MM.1S (cell line): ENCODE results near the gene LILRA6.
"Not testable (repeated sequence)": the region's sequence is repeated elsewhere in the genome, so short reads cannot be mapped to it uniquely, and the experiment has no call there.

Source experiments
- DNase-seq: peaks from one replicate; pipeline ENCODE4 v3.0.0-alpha.2; 2015
- H2AFZ ChIP-seq: fragments of 300-600 bp; sonication (generic); 2 replicates; pipeline ENCODE4 v1.6.0; 2016; ENCODE audit warnings: antibody characterized with exemption, low read length
- H3F3A ChIP-seq: fragments of 300-600 bp; sonication (generic); 2 replicates; pipeline ENCODE4 v1.6.1; 2016; ENCODE audit warnings: mild to moderate bottlenecking, antibody characterized with exemption, low read length, moderate library complexity, mixed read lengths; ENCODE audit not compliant: insufficient read depth
- H3K27ac ChIP-seq: fragments of 300-600 bp; sonication (generic); 2 replicates; pipeline ENCODE4 v1.5.1; 2016; ENCODE audit warnings: mild to moderate bottlenecking, low read length
- H3K27me3 ChIP-seq: fragments of 300-600 bp; sonication (generic); replicated peaks from 2 replicates; pipeline ENCODE4 v1.6.0; 2016; ENCODE audit warnings: low read length; ENCODE audit not compliant: insufficient read depth
- H3K36me3 ChIP-seq: fragments of 300-600 bp; sonication (generic); replicated peaks from 2 replicates; pipeline ENCODE4 v1.6.1; 2016; ENCODE audit warnings: mild to moderate bottlenecking, low read length, mixed read lengths; ENCODE audit not compliant: insufficient read depth
- H3K4me1 ChIP-seq: fragments of 300-600 bp; sonication (generic); 2 replicates; pipeline ENCODE4 v1.6.1; 2016; ENCODE audit warnings: low read length, mixed read lengths
- H3K4me2 ChIP-seq: fragments of 300-600 bp; sonication (generic); 2 replicates; pipeline ENCODE4 v1.6.0; 2016; ENCODE audit warnings: low read depth, low read length
- H3K4me3 ChIP-seq: fragments of 300-600 bp; sonication (generic); 2 replicates; pipeline ENCODE4 v1.5.1; 2016; ENCODE audit warnings: low read length, mixed read lengths
- H3K79me2 ChIP-seq: fragments of 300-600 bp; sonication (generic); 2 replicates; pipeline ENCODE4 v1.6.1; 2016; ENCODE audit warnings: mixed run types, low read length, mixed read lengths
- H3K9ac ChIP-seq: fragments of 300-600 bp; sonication (generic); 2 replicates; pipeline ENCODE4 v1.6.1; 2016; ENCODE audit warnings: low read length, mixed read lengths
- H3K9me2 ChIP-seq: fragments of 300-600 bp; sonication (generic); replicated peaks from 2 replicates; pipeline ENCODE4 v1.6.1; 2016; ENCODE audit warnings: mild to moderate bottlenecking, low read length, mixed read lengths; ENCODE audit not compliant: insufficient read depth
- H3K9me3 ChIP-seq: fragments of 300-600 bp; sonication (generic); replicated peaks from 2 replicates; pipeline ENCODE4 v1.6.1; 2016; ENCODE audit warnings: mild to moderate bottlenecking, low read length, mixed read lengths; ENCODE audit not compliant: insufficient read depth
- H4K20me1 ChIP-seq: fragments of 300-600 bp; sonication (generic); 2 replicates; pipeline ENCODE4 v1.6.1; 2016; ENCODE audit warnings: mild to moderate bottlenecking, low read length, moderate library complexity, mixed read lengths; ENCODE audit not compliant: insufficient read depth
- CTCF ChIP-seq: fragments of 300-600 bp; sonication (generic); IDR thresholded peaks from 2 replicates; pipeline ENCODE4 v1.5.1; 2016; ENCODE audit warnings: antibody characterized with exemption, low read length, mixed read lengths
- EZH2 ChIP-seq: fragments of 300-600 bp; sonication (generic); optimal IDR thresholded peaks from 2 replicates; pipeline ENCODE3; 2017; ENCODE audit warnings: low read depth, mild to moderate bottlenecking, antibody characterized with exemption, low read length, mixed read lengths
- EZH2phosphoT487 ChIP-seq: fragments of 300-600 bp; sonication (generic); IDR thresholded peaks from 2 replicates; pipeline ENCODE4 v1.6.1; 2018; ENCODE audit warnings: antibody characterized with exemption, low read length

Gene LILRA6

GRCh38 chr19:54230031-54230430, 12.6 kb downstream of the LILRA6 start:
- no peaks in the 10 kb centered on the region for H3K9me3 ChIP-seq
- H3F3A ChIP-seq = no peaks in the 10 kb centered on the region
- no peak overlapping the region for H3K9ac ChIP-seq
- TF ChIP-seq EZH2phosphoT487 = no peak
- TF ChIP-seq EZH2 = no peak
- TF ChIP-seq CTCF = no peak
- H3K9me2 ChIP-seq = no peaks in the 10 kb centered on the region
- H3K27me3 ChIP-seq = peaks cover 21% of the 10 kb centered on the region
- no peaks in the 10 kb centered on the region for H3K36me3 ChIP-seq
- H3K27ac ChIP-seq = no peak overlapping the region
- H3K4me3 ChIP-seq = no peak overlapping the region
- no peaks in the 10 kb centered on the region for H3K4me1 ChIP-seq
- no peak for DNase-seq
- H4K20me1 ChIP-seq = no peaks in the 10 kb centered on the region
- H3K79me2 ChIP-seq = no peaks in the 10 kb centered on the region
- no peak overlapping the region for H2AFZ ChIP-seq
- H3K4me2 ChIP-seq = no peak overlapping the region

GRCh38 chr19:54229146-54229545, 13.4 kb downstream of the LILRA6 start:
- Histone ChIP-seq H2AFZ (no peak overlapping the region), H3K9me3 (no peaks in the 10 kb centered on the region), H3K9ac (no peak overlapping the region), H3K9me2 (no peaks in the 10 kb centered on the region), H3K27ac (no peak overlapping the region), H3K36me3 (no peaks in the 10 kb centered on the region), H3K4me2 (no peak overlapping the region), H4K20me1 (no peaks in the 10 kb centered on the region), H3K4me3 (no peak overlapping the region), H3K4me1 (no peaks in the 10 kb centered on the region), H3K79me2 (no peaks in the 10 kb centered on the region), H3K27me3 (peaks cover 20% of the 10 kb centered on the region), H3F3A (no peaks in the 10 kb centered on the region)
- TF ChIP-seq CTCF = no peak
- DNase-seq = no peak

GRCh38 chr19:54224619-54225018, 18.0 kb downstream of the LILRA6 start:
- not testable (repeated sequence) for H3K27ac ChIP-seq, H3K4me2 ChIP-seq, H3F3A ChIP-seq, H3K9me2 ChIP-seq, H4K20me1 ChIP-seq, H3K4me1 ChIP-seq, H3K9ac ChIP-seq, H3K36me3 ChIP-seq, H3K4me3 ChIP-seq, H3K79me2 ChIP-seq, H2AFZ ChIP-seq, H3K27me3 ChIP-seq, DNase-seq, H3K9me3 ChIP-seq

GRCh38 chr19:54223937-54224281, 18.7 kb downstream of the LILRA6 start:
- not testable (repeated sequence) for H3K9ac ChIP-seq

GRCh38 chr19:54223277-54223936, 19.2 kb downstream of the LILRA6 start:
- not testable (repeated sequence) for H3K79me2 ChIP-seq, DNase-seq, H3K27me3 ChIP-seq, H3K4me1 ChIP-seq, H4K20me1 ChIP-seq, H3K4me2 ChIP-seq, H3K36me3 ChIP-seq, H3K9ac ChIP-seq, H2AFZ ChIP-seq, H3K27ac ChIP-seq, H3K9me2 ChIP-seq, H3K4me3 ChIP-seq, H3F3A ChIP-seq, H3K9me3 ChIP-seq

More at GRCh38 chr19:54223937-54224281, 18.7 kb downstream of the LILRA6 start:
- not testable (repeated sequence) for H4K20me1 ChIP-seq, H2AFZ ChIP-seq, H3K79me2 ChIP-seq, H3K27me3 ChIP-seq, H3K4me1 ChIP-seq, H3K9me3 ChIP-seq, H3K4me3 ChIP-seq, H3K9me2 ChIP-seq, H3K36me3 ChIP-seq, H3F3A ChIP-seq, H3K27ac ChIP-seq, H3K4me2 ChIP-seq, DNase-seq

GRCh38 chr19:54222474-54223276, 19.9 kb downstream of the LILRA6 start, which contains the start of gene LILRB3:
Gene LILRB3, minus strand, starts transcription at chr19:54223007. Its CDS starts 31 bp downstream, at chr19:54222976.
- not testable (repeated sequence) for H3K9me3 ChIP-seq, H4K20me1 ChIP-seq, H3F3A ChIP-seq, H3K36me3 ChIP-seq, H3K27me3 ChIP-seq, H3K9me2 ChIP-seq, H3K79me2 ChIP-seq, H2AFZ ChIP-seq, H3K4me2 ChIP-seq, H3K9ac ChIP-seq, H3K4me1 ChIP-seq, DNase-seq, H3K27ac ChIP-seq, H3K4me3 ChIP-seq
